NCI-H2081 treated with DMSO at 0.1 percent for 48 hours (cell line): ENCODE results near the gene MMAB.

ENCODE experiments used
- DNase-seq: peaks from one replicate; lab custom pipeline; 2025; lab: John Stamatoyannopoulos, UW

The MMAB gene

DNA sequence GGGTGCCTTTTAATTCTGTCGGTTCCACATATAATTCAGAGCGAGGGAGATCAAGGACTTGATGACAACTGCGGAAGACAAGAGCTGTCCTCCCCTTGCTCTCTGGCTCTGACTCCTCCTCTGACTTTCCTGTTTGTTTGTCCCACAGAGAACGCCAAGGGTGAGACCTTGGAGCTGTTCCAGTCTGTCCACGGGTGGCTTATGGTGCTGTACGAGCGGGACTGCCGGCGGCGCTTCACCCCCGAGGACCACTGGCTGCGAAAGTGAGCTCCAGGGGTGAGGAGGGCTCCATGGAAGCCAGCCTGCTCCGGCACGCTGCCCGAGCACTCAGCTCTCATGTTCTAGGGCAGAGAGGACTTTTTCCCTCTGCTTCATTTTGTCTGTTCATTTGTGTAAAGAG is 63.1 kb downstream of the MMAB start:
- DNase-seq: no peak

DNA sequence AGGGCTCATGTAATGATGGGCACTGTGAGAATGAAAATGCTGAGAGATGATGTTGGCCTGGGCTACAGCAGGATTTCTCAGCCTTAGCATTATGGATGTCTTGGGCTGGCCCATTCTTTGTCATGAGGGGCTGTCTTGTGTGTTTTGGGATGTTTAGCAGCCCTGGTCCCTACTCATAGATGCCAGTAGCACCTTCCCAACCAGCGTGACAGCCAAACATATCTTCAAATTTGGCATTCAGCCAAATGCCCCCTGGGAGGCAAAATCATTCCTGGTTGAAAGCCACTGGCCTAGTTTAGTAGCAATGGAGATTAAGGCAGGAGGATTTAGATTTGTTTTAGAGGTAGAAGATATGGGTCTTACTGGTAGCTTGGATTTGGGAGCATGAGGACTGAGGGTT is 69.2 kb downstream of the MMAB start:
- no peak for DNase-seq
